ENCODE results near the gene TAAR5.

Gene TAAR5

DNA sequence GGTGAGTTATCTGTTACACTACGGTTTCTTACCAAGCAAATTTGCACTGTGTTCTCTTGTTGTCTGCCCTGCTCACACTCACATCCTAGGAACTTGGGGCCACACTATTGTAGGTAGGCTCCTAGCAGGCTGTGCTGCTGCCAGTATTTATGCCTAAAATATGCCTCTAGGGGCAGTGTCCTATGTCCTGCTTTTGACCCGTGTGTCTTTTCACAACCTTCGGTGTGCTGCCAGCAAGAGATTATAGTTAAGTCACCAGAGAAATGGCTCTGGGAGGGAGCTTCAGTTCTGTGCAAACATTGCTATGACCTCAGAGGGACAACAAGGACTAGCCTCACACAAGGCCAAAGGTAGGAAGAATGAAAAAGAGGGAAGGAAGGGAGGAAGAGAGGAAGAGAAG, 8.9 kb upstream of the TAAR5 start:
- in situ Hi-C loops (cut with HindIII; ENCODE audit: low sequenced_read_pairs), result no loop called here
- TF ChIP-seq, protein P1, sequence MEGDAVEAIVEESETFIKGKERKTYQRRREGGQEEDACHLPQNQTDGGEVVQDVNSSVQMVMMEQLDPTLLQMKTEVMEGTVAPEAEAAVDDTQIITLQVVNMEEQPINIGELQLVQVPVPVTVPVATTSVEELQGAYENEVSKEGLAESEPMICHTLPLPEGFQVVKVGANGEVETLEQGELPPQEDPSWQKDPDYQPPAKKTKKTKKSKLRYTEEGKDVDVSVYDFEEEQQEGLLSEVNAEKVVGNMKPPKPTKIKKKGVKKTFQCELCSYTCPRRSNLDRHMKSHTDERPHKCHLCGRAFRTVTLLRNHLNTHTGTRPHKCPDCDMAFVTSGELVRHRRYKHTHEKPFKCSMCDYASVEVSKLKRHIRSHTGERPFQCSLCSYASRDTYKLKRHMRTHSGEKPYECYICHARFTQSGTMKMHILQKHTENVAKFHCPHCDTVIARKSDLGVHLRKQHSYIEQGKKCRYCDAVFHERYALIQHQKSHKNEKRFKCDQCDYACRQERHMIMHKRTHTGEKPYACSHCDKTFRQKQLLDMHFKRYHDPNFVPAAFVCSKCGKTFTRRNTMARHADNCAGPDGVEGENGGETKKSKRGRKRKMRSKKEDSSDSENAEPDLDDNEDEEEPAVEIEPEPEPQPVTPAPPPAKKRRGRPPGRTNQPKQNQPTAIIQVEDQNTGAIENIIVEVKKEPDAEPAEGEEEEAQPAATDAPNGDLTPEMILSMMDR (IDR thresholded peaks at IDR 0.05; ENCODE audit: low read depth, low read length, missing control alignments), result no peak
- H3K4me3 ChIP-seq (ENCODE audit: low read depth, low read length), result no peak overlapping the region
- no peak for DNase-seq (ENCODE audit: low read depth)

DNA sequence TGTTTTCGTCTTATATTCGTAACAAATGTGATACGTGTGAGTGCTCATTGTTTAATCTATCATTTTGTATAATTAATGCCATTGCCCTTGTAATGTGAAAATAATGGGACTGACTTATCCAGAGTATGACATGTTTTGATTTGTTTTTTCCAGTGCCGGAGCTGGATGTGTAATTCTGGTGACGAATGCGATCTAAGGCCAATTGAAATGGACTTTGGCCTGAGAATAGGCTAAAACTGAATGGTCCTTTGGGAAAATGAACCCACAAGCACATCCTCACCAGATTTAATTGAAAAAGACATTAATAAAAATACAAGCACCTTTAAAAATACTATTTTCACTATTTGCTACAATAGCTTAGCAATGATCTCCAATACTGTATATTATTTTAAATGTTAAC, 6.7 kb upstream of the TAAR5 start:
- in situ Hi-C loops (cut with HindIII; ENCODE audit: low sequenced_read_pairs), result no loop called here
- no peak for DNase-seq (ENCODE audit: low read depth)
- TF ChIP-seq, protein P1 (IDR thresholded peaks at IDR 0.05; ENCODE audit: low read depth, low read length, missing control alignments), result no peak
- no peak overlapping the region for H3K4me3 ChIP-seq (ENCODE audit: low read depth, low read length)

DNA sequence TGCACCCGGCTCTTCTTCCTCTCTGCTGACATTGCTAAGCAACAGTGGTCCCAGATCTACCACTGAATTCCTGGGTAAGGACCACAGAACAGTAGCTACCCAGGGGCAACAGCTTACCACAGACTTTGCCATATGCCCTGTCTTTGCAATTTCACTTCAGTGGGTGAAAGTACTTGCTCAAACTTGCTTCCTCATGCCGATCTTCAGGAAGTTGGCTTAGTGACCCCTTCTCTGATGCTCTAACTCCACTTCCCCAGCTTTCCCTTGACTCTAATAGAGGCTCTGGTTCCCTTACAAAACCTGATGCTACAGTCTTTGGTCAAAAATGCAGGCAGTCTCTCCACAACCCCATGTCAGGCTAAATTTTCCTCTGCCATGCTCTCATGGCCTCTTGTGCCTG, 3.3 kb upstream of the TAAR5 start:
- DNase-seq (ENCODE audit: low read depth), result no peak
- H3K4me3 ChIP-seq (ENCODE audit: low read depth, low read length), result no peak overlapping the region
- in situ Hi-C loops (cut with HindIII; ENCODE audit: low sequenced_read_pairs), result no loop called here
- TF ChIP-seq, protein P1 (IDR thresholded peaks at IDR 0.05; ENCODE audit: low read depth, low read length, missing control alignments), result no peak

DNA sequence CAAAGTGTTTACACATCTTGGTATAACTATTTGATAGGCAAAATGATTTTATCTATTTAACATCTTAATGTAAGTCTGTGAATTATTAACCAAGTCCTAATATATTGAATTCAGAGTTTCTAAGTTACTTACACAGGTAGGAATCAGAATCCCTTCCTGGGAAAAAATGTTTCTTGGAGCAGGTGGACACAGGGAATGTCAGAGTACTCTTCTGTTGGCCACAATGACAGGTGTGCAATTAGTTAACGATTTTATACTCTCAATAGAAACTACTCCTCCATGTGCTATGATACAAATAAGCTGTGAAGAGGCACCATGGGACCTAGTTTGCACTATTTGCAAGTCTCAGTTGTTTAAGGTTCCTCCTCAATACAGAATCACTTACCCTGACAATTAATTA, 821 bp upstream of the TAAR5 start:
- TF ChIP-seq, protein P1 (IDR thresholded peaks at IDR 0.05; ENCODE audit: low read depth, low read length, missing control alignments), result no peak
- no peak for DNase-seq (ENCODE audit: low read depth)
- H3K4me3 ChIP-seq (ENCODE audit: low read depth, low read length), result no peak overlapping the region
- in situ Hi-C loops (cut with HindIII; ENCODE audit: low sequenced_read_pairs), result no loop called here

DNA sequence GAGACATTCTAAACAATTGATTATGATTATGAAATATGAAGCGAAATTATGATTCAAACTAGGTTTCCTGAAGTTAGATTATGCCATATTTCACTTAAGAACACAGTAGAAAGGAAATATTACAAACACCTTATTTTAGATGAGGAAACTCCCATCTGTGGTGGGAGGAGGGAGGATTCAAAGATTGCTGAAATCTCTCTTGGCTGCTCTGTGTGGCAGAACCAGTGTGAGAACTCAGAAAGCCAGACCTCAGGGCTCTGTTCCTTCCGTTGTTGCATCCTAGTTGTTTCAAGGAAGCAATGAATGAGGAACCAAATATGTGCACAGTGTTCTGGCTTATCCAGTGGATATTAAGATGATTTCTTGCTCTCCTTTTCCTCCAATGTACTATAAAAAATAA, 2.1 kb downstream of the TAAR5 start:
- TF ChIP-seq, protein P1 (IDR thresholded peaks at IDR 0.05; ENCODE audit: low read depth, low read length, missing control alignments), result no peak
- in situ Hi-C loops (cut with HindIII; ENCODE audit: low sequenced_read_pairs), result no loop called here
- no peak for DNase-seq (ENCODE audit: low read depth)

DNA sequence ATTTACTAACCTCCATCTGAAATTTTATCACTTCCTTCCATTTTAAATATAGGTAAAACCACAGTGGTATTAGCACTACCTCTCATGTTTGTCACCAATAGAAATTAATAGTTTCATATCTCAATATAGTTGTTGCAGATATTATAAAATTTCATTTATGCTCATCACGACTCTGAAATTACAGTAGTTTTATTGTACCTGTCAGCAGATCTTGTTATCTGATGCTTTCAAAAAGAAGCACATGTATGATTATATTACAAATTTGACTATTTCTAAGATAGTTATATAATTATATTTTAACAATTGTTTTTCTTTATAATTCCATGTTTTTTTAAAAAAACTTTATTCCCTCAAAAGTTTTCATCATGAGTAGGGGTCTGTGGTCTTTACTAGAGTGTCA, 4.8 kb downstream of the TAAR5 start:
- TF ChIP-seq, protein P1 (IDR thresholded peaks at IDR 0.05; ENCODE audit: low read depth, low read length, missing control alignments), result no peak
- in situ Hi-C loops (cut with HindIII; ENCODE audit: low sequenced_read_pairs), result no loop called here
- H3K4me3 ChIP-seq (ENCODE audit: low read depth, low read length), result no peak overlapping the region
- DNase-seq (ENCODE audit: low read depth), result no peak

More for the DNA sequence above, 2.1 kb downstream of the TAAR5 start:
- H3K4me3 ChIP-seq (ENCODE audit: low read depth, low read length), result no peak overlapping the region

DNA sequence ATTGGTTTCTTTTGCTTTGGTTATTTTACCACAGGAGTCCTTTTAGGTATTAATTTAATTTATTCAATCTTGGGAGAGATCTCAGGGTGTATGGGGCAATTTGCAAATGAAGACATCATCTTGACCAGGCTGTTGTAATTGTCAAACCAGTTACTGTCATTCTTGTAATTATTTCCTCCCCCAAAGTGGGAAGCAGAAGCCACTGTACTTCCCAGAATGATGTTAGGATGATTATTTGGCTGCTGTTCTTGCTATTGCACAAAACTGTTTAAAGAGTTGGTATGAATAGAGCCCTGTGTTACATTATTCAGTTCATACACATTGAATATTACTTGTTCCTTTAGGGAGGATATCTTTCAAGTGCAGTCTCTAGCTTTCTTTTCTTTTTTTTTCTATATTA, 17.8 kb downstream of the TAAR5 start:
- TF ChIP-seq, protein P1 (IDR thresholded peaks at IDR 0.05; ENCODE audit: low read depth, low read length, missing control alignments), result no peak
- H3K4me3 ChIP-seq (ENCODE audit: low read depth, low read length), result no peak overlapping the region
- in situ Hi-C loops (cut with HindIII; ENCODE audit: low sequenced_read_pairs), result no loop called here
- no peak for DNase-seq (ENCODE audit: low read depth)
